Tibial nerve (tissue), 4 donors: ENCODE data around the gene ERVK3-1.

Experiments used
- EP300 ChIP-seq, 2 donors: sonication (generic); formaldehyde crosslinking; IDR thresholded peaks; one replicate each; pipeline ENCODE4 v1.6.1; 2017; ENCODE audit warnings: antibody characterized with exemption in 2 of 2, mild to moderate bottlenecking in 1 of 2
- POLR2A ChIP-seq, 2 donors: fragments of 450-650 bp; IDR thresholded peaks; one replicate each; pipeline ENCODE4 v1.6.1; 2017; ENCODE audit warnings: antibody characterized with exemption in 2 of 2, mild to moderate bottlenecking in 2 of 2, moderate library complexity in 2 of 2
- TF ChIP-seq, protein P1 (sequence below), 5 experiments: fragments of 200-600 bp in 3 of 5; fragments of 450-650 bp in 2 of 5; sonication (generic) in 3 of 5; IDR thresholded peaks; one replicate each; pipeline ENCODE4 v1.5.1; 2016 to 2019; ENCODE audit warnings: antibody characterized with exemption in 5 of 5, mild to moderate bottlenecking in 3 of 5, moderate library complexity in 2 of 5

DNA sequence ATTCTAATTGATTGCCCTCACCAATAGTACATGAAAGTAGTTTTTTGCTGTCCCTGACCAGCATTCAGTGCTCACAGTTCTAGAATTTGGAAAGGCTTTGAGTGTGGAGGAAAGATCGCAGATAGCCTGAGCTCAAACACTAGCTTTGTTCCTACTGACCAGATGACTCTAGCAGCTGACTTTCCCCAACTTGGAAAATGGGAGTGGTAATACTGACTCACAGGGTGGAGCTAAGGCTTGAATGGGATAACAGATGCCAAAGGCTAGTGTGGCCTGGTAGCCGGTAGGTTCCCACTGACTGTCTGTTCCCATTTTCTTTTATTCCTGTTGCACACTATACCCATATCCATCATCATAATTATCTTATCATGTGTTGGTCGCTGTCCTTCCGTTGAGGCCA, 25.3 kb downstream of the ERVK3-1 start:
- TF ChIP-seq EP300 (IDR thresholded peaks at IDR 0.05), result no peak
- TF ChIP-seq, protein P1, sequence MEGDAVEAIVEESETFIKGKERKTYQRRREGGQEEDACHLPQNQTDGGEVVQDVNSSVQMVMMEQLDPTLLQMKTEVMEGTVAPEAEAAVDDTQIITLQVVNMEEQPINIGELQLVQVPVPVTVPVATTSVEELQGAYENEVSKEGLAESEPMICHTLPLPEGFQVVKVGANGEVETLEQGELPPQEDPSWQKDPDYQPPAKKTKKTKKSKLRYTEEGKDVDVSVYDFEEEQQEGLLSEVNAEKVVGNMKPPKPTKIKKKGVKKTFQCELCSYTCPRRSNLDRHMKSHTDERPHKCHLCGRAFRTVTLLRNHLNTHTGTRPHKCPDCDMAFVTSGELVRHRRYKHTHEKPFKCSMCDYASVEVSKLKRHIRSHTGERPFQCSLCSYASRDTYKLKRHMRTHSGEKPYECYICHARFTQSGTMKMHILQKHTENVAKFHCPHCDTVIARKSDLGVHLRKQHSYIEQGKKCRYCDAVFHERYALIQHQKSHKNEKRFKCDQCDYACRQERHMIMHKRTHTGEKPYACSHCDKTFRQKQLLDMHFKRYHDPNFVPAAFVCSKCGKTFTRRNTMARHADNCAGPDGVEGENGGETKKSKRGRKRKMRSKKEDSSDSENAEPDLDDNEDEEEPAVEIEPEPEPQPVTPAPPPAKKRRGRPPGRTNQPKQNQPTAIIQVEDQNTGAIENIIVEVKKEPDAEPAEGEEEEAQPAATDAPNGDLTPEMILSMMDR (IDR thresholded peaks at IDR 0.05), result no peak
- TF ChIP-seq POLR2A (IDR thresholded peaks at IDR 0.05), result no peak
